ENCODE data around the gene MOB3C. TPM values are rescaled to one million over a fixed set of nuclear protein-coding genes. Genes with fewer than 3 reads are reported as not detected.

The MOB3C gene
- polyA plus RNA-seq, 1 of the 3 experiments (the other 2 are of a cell fraction): 8.6 TPM

GRCh38 chr1:46613661-46614603 lies 2.7 kb downstream of the MOB3C start:
- Histone ChIP-seq H3K4me1 (ENCODE audit: control insufficient read depth in 1 of 2, insufficient read depth in 2 of 2, low read depth in 1 of 2, low read length in 1 of 2) (peaks cover 8 to 29% of the 10 kb centered on the region in 2 experiments; a peak in 2 of 4 replicates), H3K9me2 (no peaks in the 10 kb centered on the region), H3F3A (replicated peaks; ENCODE audit: insufficient read depth) (peaks cover 3% of the 10 kb centered on the region), H3K9ac (no peak overlapping the region), H3K9me3 (no peaks in the 10 kb centered on the region), H3K4me3 (ENCODE audit: low read depth in 2 of 2, low read length in 1 of 2) (no peak overlapping the region), H4K20me1 (ENCODE audit: insufficient read depth) (no peaks in the 10 kb centered on the region), H3K36me3 (replicated peaks in 1 of 2; ENCODE audit: control insufficient read depth in 1 of 2, insufficient read depth in 2 of 2, low read length in 1 of 2) (peaks cover 1 to 6% of the 10 kb centered on the region in 2 experiments), H3K79me2 (ENCODE audit: insufficient read depth) (no peaks in the 10 kb centered on the region; the same call in 1 of the 2 replicates), H3K27ac (ENCODE audit: low read depth in 2 of 2, low read length in 1 of 2) (no peak overlapping the region), H2AFZ (ENCODE audit: low read depth) (no peak overlapping the region), H3K4me2 (no peak overlapping the region), H3K27me3 (ENCODE audit: insufficient read depth) (no peaks in the 10 kb centered on the region)
- CTCF ChIA-PET: interaction anchor here (4.9 kb wide), 1 partner anchor 11 kb away, joined by 36 read pairs; the partner anchor contains the start of gene MKNK1
- POLR2A ChIA-PET: interaction anchor here (1.6 kb wide), 1 partner anchor 9 kb away, joined by 4 read pairs; the partner anchor contains the start of gene MKNK1
- no peak for DNase-seq
- 85% methylated on average over 8 of the region's 16 CpGs for WGBS (ENCODE audit: low lambda C conversion rate)
- TF ChIP-seq REST (IDR thresholded peaks at IDR 0.05; ENCODE audit: low read depth, low read length): no peak
- no peak for TF ChIP-seq TEAD4 (IDR thresholded peaks at IDR 0.05; ENCODE audit: borderline replicate concordance, insufficient read depth)
- TF ChIP-seq MAX (IDR thresholded peaks at IDR 0.05; ENCODE audit: low read depth): no peak
- TF ChIP-seq USF2 (IDR thresholded peaks at IDR 0.05; ENCODE audit: borderline replicate concordance, low read depth, low read length): no peak
- no peak for TF ChIP-seq CTCF (IDR thresholded peaks at IDR 0.05)
- TF ChIP-seq TCF12 (IDR thresholded peaks at IDR 0.05): no peak
- no peak for TF ChIP-seq EP300 (IDR thresholded peaks at IDR 0.05; ENCODE audit: borderline replicate concordance in 1 of 2, low read depth in 1 of 2, low read length in 1 of 2)
- TF ChIP-seq TAF1 (IDR thresholded peaks at IDR 0.05; ENCODE audit: borderline replicate concordance, low read depth, low read length): no peak
- no peak for TF ChIP-seq RXRA (IDR thresholded peaks at IDR 0.05; ENCODE audit: borderline replicate concordance, low read depth)
- no peak for TF ChIP-seq POLR2AphosphoS5 (IDR thresholded peaks at IDR 0.05; ENCODE audit: low read depth, low read length)
- no peak for TF ChIP-seq IRF3 (IDR thresholded peaks at IDR 0.05; ENCODE audit: low read depth, low read length)
- TF ChIP-seq ELF1 (IDR thresholded peaks at IDR 0.05): no peak
- no peak for TF ChIP-seq MXI1 (IDR thresholded peaks at IDR 0.05; ENCODE audit: low read depth, low read length)
- no peak for TF ChIP-seq GABPA (IDR thresholded peaks at IDR 0.05; ENCODE audit: low read depth)
